Activated naive CD4-positive, alpha-beta T cell treated with anti-CD3 and anti-CD28 coated beads for 36 hours (primary cell): ENCODE measurements around the gene HS3ST5. TPM values are rescaled to one million over a fixed set of nuclear protein-coding genes. Genes with fewer than 3 reads are reported as not detected.

Source experiments
- CTCF ChIA-PET: fragments of 350-600 bp; sonication (Branson Sonifier 250); formaldehyde crosslinking; loops from one replicate; lab custom pipeline; 2021; ENCODE audit warnings: antibody characterized with exemption; lab: Charles Lee
- DNase-seq: peaks from one replicate; pipeline ENCODE4 v3.0.0-alpha.2; 2020
- H3K27ac Mint-ChIP-seq: one replicate; pipeline ENCODE4 v1.8.0; 2021; ENCODE audit warnings: mild to moderate bottlenecking, mixed read lengths
- H3K27me3 Mint-ChIP-seq: one replicate; pipeline ENCODE4 v1.8.0; 2021; ENCODE audit warnings: low read depth, mixed read lengths
- H3K36me3 Mint-ChIP-seq: one replicate; pipeline ENCODE4 v1.8.0; 2021; ENCODE audit warnings: low read depth, mixed read lengths
- H3K4me1 Mint-ChIP-seq: one replicate; pipeline ENCODE4 v1.8.0; 2021; ENCODE audit warnings: low read depth, mixed read lengths
- H3K4me3 Mint-ChIP-seq: one replicate; pipeline ENCODE4 v1.8.0; 2021; ENCODE audit warnings: mild to moderate bottlenecking, moderate library complexity, mixed read lengths
- H3K9me3 Mint-ChIP-seq: one replicate; pipeline ENCODE4 v1.8.0; 2021; ENCODE audit warnings: mixed read lengths
- intact Hi-C: fragments of 100-400 bp; cut with micrococcal nuclease; formaldehyde crosslinking; loops from one replicate; pipeline ENCODE4 v1.15.1; 2023
- total RNA-seq, 2 experiments: library from RNA; stranded (reverse); gene quantifications; one replicate each; pipeline ENCODE4 v1.2.3, GENCODE V29; 2021

HS3ST5 gene
- total RNA-seq, 2 experiments from 2014 or later = not detected

- H3K4me3 Mint-ChIP-seq = no peak overlapping the region
- no peaks in the 10 kb centered on the region for H3K27me3 Mint-ChIP-seq
- no peaks in the 10 kb centered on the region for H3K4me1 Mint-ChIP-seq
- CTCF ChIA-PET = no interaction called here
- H3K27ac Mint-ChIP-seq = no peak overlapping the region
- H3K9me3 Mint-ChIP-seq = no peaks in the 10 kb centered on the region
- H3K36me3 Mint-ChIP-seq = no peaks in the 10 kb centered on the region
- DNase-seq = no peak
- intact Hi-C loops = no loop called here
These were observed 18.2 kb upstream of the HS3ST5 start for GRCh38 chr6:114361036-114361435.

- intact Hi-C loops = no loop called here
- CTCF ChIA-PET = no interaction called here
These were observed 12.5 kb upstream of the HS3ST5 start for GRCh38 chr6:114355300-114355699.

GRCh38 chr6:114354482-114354881 lies 11.7 kb upstream of the HS3ST5 start:
- Mint-ChIP-seq H3K27ac (no peak overlapping the region), H3K4me1 (no peaks in the 10 kb centered on the region)

More at GRCh38 chr6:114355300-114355699, 12.5 kb upstream of the HS3ST5 start:
- Mint-ChIP-seq H3K9me3 (no peaks in the 10 kb centered on the region), H3K4me1 (no peaks in the 10 kb centered on the region), H3K36me3 (no peaks in the 10 kb centered on the region), H3K27me3 (no peaks in the 10 kb centered on the region), H3K27ac (no peak overlapping the region), H3K4me3 (no peak overlapping the region)
- DNase-seq = no peak

GRCh38 chr6:114346451-114346850 lies 3.6 kb upstream of the HS3ST5 start:
- no peak overlapping the region for H3K27ac Mint-ChIP-seq
- peaks cover 20% of the 10 kb centered on the region for H3K27me3 Mint-ChIP-seq
- no peaks in the 10 kb centered on the region for H3K9me3 Mint-ChIP-seq
- intact Hi-C loops = no loop called here
- CTCF ChIA-PET = no interaction called here
- peaks cover 2% of the 10 kb centered on the region for H3K4me1 Mint-ChIP-seq
- no peaks in the 10 kb centered on the region for H3K36me3 Mint-ChIP-seq
- DNase-seq = no peak
- no peak overlapping the region for H3K4me3 Mint-ChIP-seq

More at GRCh38 chr6:114354482-114354881, 11.7 kb upstream of the HS3ST5 start:
- H3K4me3 Mint-ChIP-seq = no peak overlapping the region
- no peak for DNase-seq
- H3K27me3 Mint-ChIP-seq = no peaks in the 10 kb centered on the region
- no peaks in the 10 kb centered on the region for H3K36me3 Mint-ChIP-seq
- no peaks in the 10 kb centered on the region for H3K9me3 Mint-ChIP-seq
- CTCF ChIA-PET = no interaction called here
- intact Hi-C loops = no loop called here

- Mint-ChIP-seq H3K4me1 (peaks cover 2% of the 10 kb centered on the region), H3K9me3 (no peaks in the 10 kb centered on the region), H3K4me3 (no peak overlapping the region), H3K27ac (no peak overlapping the region), H3K36me3 (no peaks in the 10 kb centered on the region), H3K27me3 (peaks cover 26% of the 10 kb centered on the region)
- no peak for DNase-seq
- CTCF ChIA-PET = no interaction called here
- intact Hi-C loops = no loop called here
These were observed 2.1 kb upstream of the HS3ST5 start for GRCh38 chr6:114344971-114345275.

GRCh38 chr6:114344246-114344970 lies 1.6 kb upstream of the HS3ST5 start:
- intact Hi-C loops = no loop called here
- H3K9me3 Mint-ChIP-seq = no peaks in the 10 kb centered on the region
- H3K4me1 Mint-ChIP-seq = peaks cover 2% of the 10 kb centered on the region
- H3K36me3 Mint-ChIP-seq = no peaks in the 10 kb centered on the region
- no peak for DNase-seq
- peaks cover 26% of the 10 kb centered on the region for H3K27me3 Mint-ChIP-seq
- no peak overlapping the region for H3K4me3 Mint-ChIP-seq
- H3K27ac Mint-ChIP-seq = no peak overlapping the region
- CTCF ChIA-PET = no interaction called here

GRCh38 chr6:114343782-114344144 lies 940 bp upstream of the HS3ST5 start:
- intact Hi-C loops = no loop called here
- CTCF ChIA-PET = no interaction called here

GRCh38 chr6:114342086-114342825 lies 567 bp downstream of the HS3ST5 start:
- Mint-ChIP-seq H3K27ac (no peak overlapping the region), H3K9me3 (no peaks in the 10 kb centered on the region), H3K27me3 (peaks cover 25% of the 10 kb centered on the region), H3K4me1 (peaks cover 2% of the 10 kb centered on the region), H3K36me3 (no peaks in the 10 kb centered on the region), H3K4me3 (no peak overlapping the region)
- CTCF ChIA-PET = no interaction called here
- intact Hi-C loops = no loop called here
- no peak for DNase-seq

More at GRCh38 chr6:114343782-114344144, 940 bp upstream of the HS3ST5 start:
- Mint-ChIP-seq H3K27ac (no peak overlapping the region), H3K27me3 (peaks cover 26% of the 10 kb centered on the region), H3K4me1 (peaks cover 2% of the 10 kb centered on the region), H3K9me3 (no peaks in the 10 kb centered on the region), H3K36me3 (no peaks in the 10 kb centered on the region), H3K4me3 (peak overlapping the region; percentile 14)
- DNase-seq = no peak

GRCh38 chr6:114339706-114340105 lies 3.1 kb downstream of the HS3ST5 start:
- Mint-ChIP-seq H3K36me3 (no peaks in the 10 kb centered on the region), H3K4me3 (no peak overlapping the region), H3K4me1 (peaks cover 2% of the 10 kb centered on the region), H3K9me3 (no peaks in the 10 kb centered on the region), H3K27me3 (peaks cover 23% of the 10 kb centered on the region), H3K27ac (no peak overlapping the region)
- CTCF ChIA-PET = interaction anchor here (0.6 kb wide), 2 partner anchors 359 to 1083 kb away, joined by 5 read pairs; no protein-coding TSS in a partner anchor
- no peak for DNase-seq
- intact Hi-C loops = no loop called here

GRCh38 chr6:114334237-114334636 lies 8.6 kb downstream of the HS3ST5 start:
- no peak overlapping the region for H3K4me3 Mint-ChIP-seq
- CTCF ChIA-PET = no interaction called here
- no peak for DNase-seq
- H3K4me1 Mint-ChIP-seq = no peaks in the 10 kb centered on the region
- intact Hi-C loops = no loop called here
- H3K36me3 Mint-ChIP-seq = no peaks in the 10 kb centered on the region
- no peaks in the 10 kb centered on the region for H3K27me3 Mint-ChIP-seq
- H3K27ac Mint-ChIP-seq = no peak overlapping the region
- no peaks in the 10 kb centered on the region for H3K9me3 Mint-ChIP-seq

- CTCF ChIA-PET = no interaction called here
- H3K4me3 Mint-ChIP-seq = no peak overlapping the region
- intact Hi-C loops = no loop called here
- H3K9me3 Mint-ChIP-seq = no peaks in the 10 kb centered on the region
- no peak overlapping the region for H3K27ac Mint-ChIP-seq
- H3K4me1 Mint-ChIP-seq = no peaks in the 10 kb centered on the region
- no peak for DNase-seq
- no peaks in the 10 kb centered on the region for H3K36me3 Mint-ChIP-seq
- no peaks in the 10 kb centered on the region for H3K27me3 Mint-ChIP-seq
These were observed 15.7 kb downstream of the HS3ST5 start for GRCh38 chr6:114327074-114327473.

GRCh38 chr6:114323784-114324183 lies 19.0 kb downstream of the HS3ST5 start:
- Mint-ChIP-seq H3K9me3 (no peaks in the 10 kb centered on the region), H3K27ac (no peak overlapping the region), H3K36me3 (no peaks in the 10 kb centered on the region), H3K4me3 (no peak overlapping the region), H3K4me1 (no peaks in the 10 kb centered on the region), H3K27me3 (no peaks in the 10 kb centered on the region)
- intact Hi-C loops = no loop called here
- CTCF ChIA-PET = no interaction called here
- DNase-seq = no peak

GRCh38 chr6:114319749-114320148 lies 23.1 kb downstream of the HS3ST5 start:
- H3K4me1 Mint-ChIP-seq = no peaks in the 10 kb centered on the region
- H3K9me3 Mint-ChIP-seq = no peaks in the 10 kb centered on the region
- intact Hi-C loops = no loop called here
- no peaks in the 10 kb centered on the region for H3K27me3 Mint-ChIP-seq
- CTCF ChIA-PET = interaction anchor here (1.4 kb wide), 1 partner anchor 16 kb away, joined by 4 read pairs; no protein-coding TSS in a partner anchor
- no peak for DNase-seq
- H3K36me3 Mint-ChIP-seq = no peaks in the 10 kb centered on the region
- no peak overlapping the region for H3K4me3 Mint-ChIP-seq
- H3K27ac Mint-ChIP-seq = no peak overlapping the region
